AG04450 (cell line): ENCODE data around the gene KCNH3. TPM values are rescaled to one million over a fixed set of nuclear protein-coding genes. Genes with fewer than 3 reads are reported as not detected.

Experiments used
- CTCF ChIA-PET: fragments of 300-600, 350-600 bp; formaldehyde crosslinking; extraction: SDS; loops from one replicate; lab custom pipeline; 2022; ENCODE audit warnings: antibody characterized with exemption, inconsistent platforms; lab: Charles Lee
- POLR2A ChIA-PET: fragments of 350-600 bp; formaldehyde crosslinking; extraction: SDS; loops from one replicate; lab custom pipeline; 2021; ENCODE audit warnings: antibody characterized with exemption, inconsistent platforms; lab: Yijun Ruan, JAX
- DNase-seq: peaks from one replicate; pipeline ENCODE4 v3.0.0-alpha.2; 2011; ENCODE audit warnings: low read depth, low spot score
- H3K27ac ChIP-seq: one replicate; pipeline ENCODE4 v1.5.1; 2012; ENCODE audit warnings: low read depth, low read length, control low read depth
- H3K27me3 ChIP-seq: one replicate; pipeline ENCODE4 v1.6.0; 2012; ENCODE audit warnings: low read length; ENCODE audit not compliant: control insufficient read depth, insufficient read depth
- H3K4me3 ChIP-seq: 2 replicates; pipeline ENCODE4 v1.5.1; 2011; ENCODE audit warnings: mild to moderate bottlenecking, low read depth, low read length, control low read depth
- H3K9me3 ChIP-seq: 2 replicates; pipeline ENCODE4 v1.5.1; 2012; ENCODE audit warnings: low read length; ENCODE audit not compliant: control insufficient read depth, insufficient read depth
- polyA plus RNA-seq: library from polyadenylated mRNA; depleted of rRNA; stranded (reverse); fragments of >200 nt; gene quantifications from 2 replicates; pipeline ENCODE4 v1.2.3, GENCODE V29; 2011
- TF ChIP-seq, protein P1 (sequence below): IDR thresholded peaks from 2 replicates; pipeline ENCODE4 v1.5.1; 2011; ENCODE audit warnings: low read depth, low read length, control low read depth, inconsistent platforms

Gene KCNH3
- polyA plus RNA-seq, 1 experiment, result 0.01 TPM

DNA sequence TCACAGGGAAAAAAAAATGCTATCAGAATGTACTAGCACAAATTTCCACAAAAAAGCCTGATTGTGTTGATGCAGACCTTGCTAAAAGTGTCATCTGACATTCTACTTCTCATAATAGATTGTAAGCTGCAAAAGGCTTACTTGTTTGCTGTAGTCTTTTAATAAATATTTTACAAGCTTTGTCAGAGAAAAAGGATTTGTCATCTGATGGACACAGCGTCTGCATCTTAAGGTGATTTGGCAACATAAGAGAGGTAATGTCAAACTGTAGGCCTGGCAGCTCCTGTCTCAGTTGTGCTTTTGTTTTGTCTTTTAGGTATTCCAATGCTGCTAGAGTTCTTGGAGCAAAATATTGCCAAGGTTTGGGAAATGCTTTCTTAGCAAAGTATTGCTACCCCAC lies 26.3 kb upstream of the KCNH3 start:
- no peak for DNase-seq
- no peak overlapping the region for H3K27ac ChIP-seq
- TF ChIP-seq, protein P1, sequence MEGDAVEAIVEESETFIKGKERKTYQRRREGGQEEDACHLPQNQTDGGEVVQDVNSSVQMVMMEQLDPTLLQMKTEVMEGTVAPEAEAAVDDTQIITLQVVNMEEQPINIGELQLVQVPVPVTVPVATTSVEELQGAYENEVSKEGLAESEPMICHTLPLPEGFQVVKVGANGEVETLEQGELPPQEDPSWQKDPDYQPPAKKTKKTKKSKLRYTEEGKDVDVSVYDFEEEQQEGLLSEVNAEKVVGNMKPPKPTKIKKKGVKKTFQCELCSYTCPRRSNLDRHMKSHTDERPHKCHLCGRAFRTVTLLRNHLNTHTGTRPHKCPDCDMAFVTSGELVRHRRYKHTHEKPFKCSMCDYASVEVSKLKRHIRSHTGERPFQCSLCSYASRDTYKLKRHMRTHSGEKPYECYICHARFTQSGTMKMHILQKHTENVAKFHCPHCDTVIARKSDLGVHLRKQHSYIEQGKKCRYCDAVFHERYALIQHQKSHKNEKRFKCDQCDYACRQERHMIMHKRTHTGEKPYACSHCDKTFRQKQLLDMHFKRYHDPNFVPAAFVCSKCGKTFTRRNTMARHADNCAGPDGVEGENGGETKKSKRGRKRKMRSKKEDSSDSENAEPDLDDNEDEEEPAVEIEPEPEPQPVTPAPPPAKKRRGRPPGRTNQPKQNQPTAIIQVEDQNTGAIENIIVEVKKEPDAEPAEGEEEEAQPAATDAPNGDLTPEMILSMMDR, result no peak
- CTCF ChIA-PET, result interaction anchor here (0.9 to 11.7 kb wide), 6 partner anchors 153 to 224 kb away, joined by 3 to 454 read pairs (median 42); partner anchors contain the start of gene DNAJC22
- no peak overlapping the region for H3K4me3 ChIP-seq
- no peaks in the 10 kb centered on the region for H3K27me3 ChIP-seq
- POLR2A ChIA-PET, result no interaction called here
- no peaks in the 10 kb centered on the region for H3K9me3 ChIP-seq

DNA sequence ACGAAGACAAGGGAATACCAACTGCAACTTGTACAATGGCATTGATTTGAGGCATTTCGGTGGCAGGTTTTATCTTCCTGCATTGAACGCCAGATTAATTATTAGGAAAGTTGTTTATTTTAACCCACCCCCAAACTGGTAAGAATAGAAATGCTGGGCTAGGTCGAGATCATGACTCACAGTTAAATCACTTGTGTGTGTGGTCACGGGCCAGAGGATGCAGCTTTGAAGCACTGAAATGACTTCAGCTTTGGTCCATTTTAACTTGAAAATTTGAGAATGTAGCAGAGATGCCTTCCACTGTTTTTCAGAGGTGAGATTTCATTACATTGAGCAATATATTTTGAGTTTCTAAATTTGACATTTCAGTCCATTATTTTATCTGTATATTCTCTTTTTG lies 23.6 kb upstream of the KCNH3 start:
- Histone ChIP-seq H3K4me3 (no peak overlapping the region), H3K27ac (no peak overlapping the region), H3K9me3 (no peaks in the 10 kb centered on the region), H3K27me3 (no peaks in the 10 kb centered on the region)
- TF ChIP-seq, protein P1, result no peak
- ChIA-PET CTCF (interaction anchor here (0.9 to 11.7 kb wide), 13 partner anchors 11 to 218 kb away, joined by 3 to 454 read pairs (median 12); partner anchors contain the start of genes C1QL4, DNAJC22 and SPATS2), POLR2A (interaction anchor here (0.5 to 1.0 kb wide), 2 partner anchors 91 to 174 kb away, joined by 3 read pairs; no protein-coding TSS in a partner anchor)
- peak; percentile 65 for DNase-seq

DNA sequence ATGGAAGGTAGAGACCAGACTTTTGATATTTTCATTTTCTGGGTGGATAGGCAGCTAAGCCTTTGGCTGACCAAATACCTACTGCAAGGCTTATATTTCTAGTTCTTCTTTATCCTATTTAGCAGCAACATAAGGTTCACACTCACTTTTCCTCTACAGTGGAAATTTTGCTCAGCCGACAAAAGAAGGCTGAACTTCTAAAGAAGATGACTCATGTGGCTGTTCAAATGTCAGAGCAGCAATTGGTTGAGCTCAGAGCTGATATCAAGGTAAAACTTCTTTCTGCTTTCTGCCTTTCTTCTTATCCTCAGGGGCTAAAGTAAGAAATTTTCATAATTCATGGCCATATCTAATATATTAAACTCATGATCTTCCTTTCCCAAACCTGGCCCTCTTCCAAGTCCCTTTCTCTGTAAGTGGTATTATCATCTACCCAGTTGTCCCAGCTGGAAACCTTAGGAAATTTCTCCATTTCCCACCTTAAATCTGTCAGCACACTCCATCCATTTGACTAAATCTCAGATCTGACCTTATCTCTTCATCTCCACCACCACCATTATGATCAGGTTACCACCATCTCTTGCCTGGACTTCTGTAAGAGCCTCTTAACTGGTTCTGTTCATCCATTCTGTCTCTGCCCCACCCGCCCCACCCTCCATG lies 19.8 kb upstream of the KCNH3 start:
- CTCF ChIA-PET, result interaction anchor here (0.7 to 2.6 kb wide), 5 partner anchors 61 to 187 kb away, joined by 3 to 30 read pairs (median 4); no protein-coding TSS in a partner anchor

DNA sequence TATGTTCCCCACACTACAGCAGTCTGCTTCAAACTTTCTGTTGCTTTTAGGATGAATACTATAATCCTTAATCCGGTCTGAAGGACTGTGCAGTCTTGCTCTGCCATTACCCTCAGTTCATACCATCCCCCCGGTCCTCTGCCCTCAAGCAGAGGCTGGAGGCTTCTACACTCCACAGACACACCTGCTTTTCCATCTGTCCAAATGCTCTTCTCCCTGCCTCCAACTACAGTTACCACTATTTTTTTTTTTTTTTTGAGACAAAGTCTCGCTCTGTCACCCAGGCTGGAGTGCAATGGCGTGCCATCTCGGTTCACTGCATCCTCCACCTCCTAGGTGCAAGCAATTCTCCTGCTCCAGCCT lies 19.3 kb upstream of the KCNH3 start:
- Histone ChIP-seq H3K4me3 (no peak overlapping the region), H3K27ac (no peak overlapping the region), H3K9me3 (no peaks in the 10 kb centered on the region), H3K27me3 (no peaks in the 10 kb centered on the region)
- ChIA-PET CTCF (interaction anchor here (0.7 to 2.6 kb wide), 4 partner anchors 61 to 177 kb away, joined by 3 to 30 read pairs (median 6); no protein-coding TSS in a partner anchor), POLR2A (no interaction called here)
- TF ChIP-seq, protein P1, result no peak
- no peak for DNase-seq

More for the DNA sequence above, 19.8 kb upstream of the KCNH3 start:
- Histone ChIP-seq H3K27me3 (no peaks in the 10 kb centered on the region), H3K4me3 (no peak overlapping the region), H3K9me3 (no peaks in the 10 kb centered on the region), H3K27ac (no peak overlapping the region)
- DNase-seq, result no peak
- TF ChIP-seq, protein P1, result no peak
- POLR2A ChIA-PET, result interaction anchor here (0.8 kb wide), 1 partner anchor 152 kb away, joined by 3 read pairs; the partner anchor contains the start of gene SPATS2

DNA sequence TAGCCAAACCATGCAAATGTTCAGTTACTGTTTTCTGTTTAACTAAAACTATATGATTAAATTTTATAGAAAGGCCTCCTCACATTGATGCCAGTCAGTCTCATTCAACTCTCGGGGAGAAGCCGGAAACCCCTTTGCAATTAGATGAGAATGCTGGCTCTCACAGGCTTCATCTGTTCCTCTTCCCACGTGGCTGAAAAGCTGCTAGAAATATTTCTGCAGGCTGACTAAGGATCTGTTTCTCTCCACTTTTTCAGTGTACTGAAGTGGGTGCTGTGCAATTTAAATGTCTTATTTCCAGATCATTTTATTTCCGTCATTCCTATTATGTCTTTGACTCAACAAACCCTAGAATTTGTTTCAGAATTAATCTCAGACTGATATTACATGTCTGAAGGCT lies 17.4 kb upstream of the KCNH3 start:
- Histone ChIP-seq H3K27ac (no peak overlapping the region), H3K27me3 (no peaks in the 10 kb centered on the region), H3K9me3 (no peaks in the 10 kb centered on the region), H3K4me3 (no peak overlapping the region)
- TF ChIP-seq, protein P1, result no peak
- ChIA-PET CTCF (no interaction called here), POLR2A (no interaction called here)
- DNase-seq, result no peak
